Peyer's patch (tissue), 4 donors: ENCODE measurements around the gene PHLDB1. TPM values are rescaled to one million over a fixed set of nuclear protein-coding genes. Genes with fewer than 3 reads are reported as not detected.

ENCODE experiments used
- DNase-seq, 3 donors: peaks; one replicate each; pipeline ENCODE4 v3.0.0-alpha.2; 2017 to 2019
- H3K27ac ChIP-seq, 4 donors: fragments of 200-600 bp; sonication (generic); one replicate each; pipeline ENCODE4 v1.5.1; 2016 to 2019
- H3K27me3 ChIP-seq, 2 donors: fragments of 200-600 bp; sonication (generic); one replicate each; pipeline ENCODE4 v1.5.1; 2019
- H3K36me3 ChIP-seq, 3 donors: fragments of 200-600 bp; sonication (generic); one replicate each; pipeline ENCODE4 v1.5.1; 2016 to 2019
- H3K4me1 ChIP-seq, 4 donors: fragments of 200-600 bp; sonication (generic); one replicate each; pipeline ENCODE4 v1.5.1; 2016 to 2019
- H3K4me3 ChIP-seq, 4 donors: fragments of 200-600 bp; sonication (generic); 1 replicate in 3 of 4; 2 replicates in 1 of 4; pipeline ENCODE4 v1.5.1; 2016 to 2019; ENCODE audit warnings: mild to moderate bottlenecking in 1 of 4
- H3K9me3 ChIP-seq, 4 donors: fragments of 200-600 bp; sonication (generic); one replicate each; pipeline ENCODE4 v1.5.1; 2016 to 2019; ENCODE audit warnings: mild to moderate bottlenecking in 1 of 4
- CTCF ChIP-seq, 6 experiments: fragments of 450-650 bp in 4 of 6; fragments of 200-600 bp in 2 of 6; sonication (generic) in 1 of 6; IDR thresholded peaks; one replicate each; pipeline ENCODE4 v1.5.1; 2017 to 2019; ENCODE audit warnings: antibody characterized with exemption in 6 of 6, mild to moderate bottlenecking in 3 of 6, moderate library complexity in 1 of 6
- POLR2A ChIP-seq, 2 donors: fragments of 450-650 bp; IDR thresholded peaks; one replicate each; pipeline ENCODE4 v1.5.1; 2017; ENCODE audit warnings: antibody characterized with exemption in 2 of 2, mild to moderate bottlenecking in 2 of 2, moderate library complexity in 2 of 2
- total RNA-seq, 4 donors: library from RNA; depleted of rRNA; stranded (reverse); fragments of >200 nt; gene quantifications; one replicate each; pipeline ENCODE4 v1.1.0, GENCODE V29; 2016

Gene PHLDB1
- total RNA-seq, 4 donors from 2014 or later = 32.4 to 380 (median 93.8) TPM

GRCh38 chr11:118622376-118623268 lies 15.2 kb downstream of the PHLDB1 start:
- DNase-seq = peak in 1 of 3 donors; percentile 52

DNA sequence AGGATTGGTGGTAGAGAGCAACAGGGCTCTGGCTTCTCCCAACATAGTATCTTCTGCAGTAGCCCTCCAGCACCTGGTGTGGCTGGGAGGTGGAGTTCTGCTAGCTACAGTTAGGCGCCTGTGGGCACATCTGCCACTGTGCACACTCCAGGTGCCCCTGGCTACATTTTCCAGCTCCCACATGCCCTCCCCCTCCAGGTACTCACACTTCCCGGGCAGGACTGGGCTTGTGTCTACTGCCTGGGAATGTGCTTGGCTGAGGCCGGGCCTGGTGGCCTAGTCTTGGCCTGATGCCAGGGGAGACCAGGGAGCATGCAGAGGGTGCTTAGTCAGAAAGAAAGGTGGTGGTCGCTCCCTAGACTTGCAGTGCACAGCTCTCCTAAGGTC lies 15.8 kb downstream of the PHLDB1 start:
- no peaks in the 10 kb centered on the region for H3K27me3 ChIP-seq
- peaks cover 0 to 37% (median 4%) of the 10 kb centered on the region in 4 donors for H3K4me1 ChIP-seq
- DNase-seq = peak in 1 of 3 donors; percentile 43
- H3K4me3 ChIP-seq = no peak overlapping the region
- no peak for TF ChIP-seq POLR2A (IDR thresholded peaks at IDR 0.05)
- TF ChIP-seq CTCF (IDR thresholded peaks at IDR 0.05) = no peak
- H3K9me3 ChIP-seq = no peaks in the 10 kb centered on the region
- H3K27ac ChIP-seq = peak overlapping the region in 3 of 4 donors; percentile 4 to 81 (median 30)
- H3K36me3 ChIP-seq = peaks cover 0 to 28% (median 0%) of the 10 kb centered on the region in 3 donors

More at GRCh38 chr11:118622376-118623268, 15.2 kb downstream of the PHLDB1 start:
- TF ChIP-seq POLR2A (IDR thresholded peaks at IDR 0.05) (no peak), CTCF (IDR thresholded peaks at IDR 0.05) (no peak)
- H3K36me3 ChIP-seq = peaks cover 0 to 21% (median 0%) of the 10 kb centered on the region in 3 donors
- peaks cover 0 to 39% (median 4%) of the 10 kb centered on the region in 4 donors for H3K4me1 ChIP-seq
- no peaks in the 10 kb centered on the region for H3K9me3 ChIP-seq
- H3K4me3 ChIP-seq = peak overlapping the region in 1 of 4 donors; percentile 53
- no peaks in the 10 kb centered on the region for H3K27me3 ChIP-seq
- H3K27ac ChIP-seq = peak overlapping the region in 3 of 4 donors; percentile 64 to 81 (median 72)

- Histone ChIP-seq H3K36me3 (peaks cover 0 to 31% (median 0%) of the 10 kb centered on the region in 3 donors), H3K27ac (no peak overlapping the region), H3K27me3 (no peaks in the 10 kb centered on the region), H3K4me3 (no peak overlapping the region), H3K4me1 (peaks cover 0 to 40% (median 4%) of the 10 kb centered on the region in 4 donors), H3K9me3 (no peaks in the 10 kb centered on the region)
- no peak for TF ChIP-seq POLR2A (IDR thresholded peaks at IDR 0.05)
- no peak for TF ChIP-seq CTCF (IDR thresholded peaks at IDR 0.05)
- peak in 1 of 3 donors; percentile 43 for DNase-seq
These were observed 17.7 kb downstream of the PHLDB1 start for GRCh38 chr11:118625036-118625690.

- peaks cover 0 to 40% (median 2%) of the 10 kb centered on the region in 4 donors for H3K4me1 ChIP-seq
- TF ChIP-seq POLR2A (IDR thresholded peaks at IDR 0.05) = no peak
- H3K27me3 ChIP-seq = no peaks in the 10 kb centered on the region
- H3K4me3 ChIP-seq = no peak overlapping the region
- H3K9me3 ChIP-seq = no peaks in the 10 kb centered on the region
- H3K27ac ChIP-seq = no peak overlapping the region
- no peak for DNase-seq
- H3K36me3 ChIP-seq = peaks cover 0 to 31% (median 0%) of the 10 kb centered on the region in 3 donors
These were observed 18.6 kb downstream of the PHLDB1 start for GRCh38 chr11:118625976-118626375.

GRCh38 chr11:118627566-118627965 lies 20.2 kb downstream of the PHLDB1 start:
- TF ChIP-seq POLR2A (IDR thresholded peaks at IDR 0.05) = no peak
- TF ChIP-seq CTCF (IDR thresholded peaks at IDR 0.05) = no peak
- H3K36me3 ChIP-seq = peaks cover 0 to 31% (median 0%) of the 10 kb centered on the region in 3 donors
- H3K9me3 ChIP-seq = no peaks in the 10 kb centered on the region
- H3K27ac ChIP-seq = no peak overlapping the region
- no peak overlapping the region for H3K4me3 ChIP-seq
- H3K4me1 ChIP-seq = peaks cover 0 to 40% (median 0%) of the 10 kb centered on the region in 4 donors
- H3K27me3 ChIP-seq = no peaks in the 10 kb centered on the region
- no peak for DNase-seq
